HT1080 (cell line): ENCODE measurements around the gene KDM5B. TPM values are rescaled to one million over a fixed set of nuclear protein-coding genes. Genes with fewer than 3 reads are reported as not detected.

Experiments
- DNase-seq: peaks from one replicate; pipeline ENCODE4 v3.0.0-alpha.2; 2015; ENCODE audit warnings: low read depth
- small RNA-seq: library from RNA; depleted of rRNA; stranded (forward); fragments of <200 nt; gene quantifications from one replicate; pipeline ENCODE3, GENCODE V24; 2014
- total RNA-seq: library from RNA; depleted of rRNA; stranded (reverse); fragments of >200 nt; shearing (Covaris generic); gene quantifications from 2 replicates; pipeline ENCODE4 v1.2.3, GENCODE V29; 2014; rRNA removed

KDM5B gene
- total RNA-seq, 1 experiment from 2014 or later = 15.7 TPM

DNA sequence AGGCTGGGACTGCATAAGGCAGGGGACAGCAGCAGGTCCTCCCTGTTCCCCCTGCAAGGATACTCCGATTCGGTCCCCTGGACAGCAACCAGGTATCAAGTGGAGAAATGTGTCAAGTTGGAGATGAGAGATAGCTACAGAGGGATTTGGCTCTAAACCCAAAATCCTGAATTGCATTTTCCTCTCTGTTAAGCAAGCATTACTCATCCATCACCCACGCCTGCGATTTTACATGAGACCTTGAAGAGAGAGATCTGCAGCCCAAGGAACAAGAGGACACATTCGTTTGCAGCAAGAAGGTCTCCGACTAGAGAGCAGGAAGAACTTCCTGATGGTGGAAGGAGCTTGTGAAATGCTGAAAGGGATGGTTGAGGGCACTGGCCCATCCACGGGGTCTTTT, 119.8 kb downstream of the KDM5B start:
- DNase-seq = no peak

DNA sequence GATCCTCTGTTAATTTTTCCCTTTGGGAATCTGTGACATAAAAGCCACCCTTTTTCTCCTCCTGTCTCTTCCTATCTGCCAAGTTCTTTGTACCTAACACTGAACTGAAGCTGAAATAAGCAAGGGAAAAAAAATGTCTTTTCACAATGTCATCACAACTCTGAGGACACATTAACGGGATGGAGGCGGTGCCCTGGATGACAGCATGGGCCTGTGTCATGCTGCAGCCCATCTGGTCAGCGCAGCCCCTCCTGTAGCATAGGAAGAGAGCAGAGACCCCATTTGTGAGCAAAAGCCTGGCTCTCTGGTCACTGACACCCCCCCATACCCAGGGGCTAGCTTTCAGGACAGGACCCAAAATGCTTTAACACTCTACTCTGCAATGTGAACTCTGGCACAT, 120.4 kb downstream of the KDM5B start:
- no peak for DNase-seq

DNA sequence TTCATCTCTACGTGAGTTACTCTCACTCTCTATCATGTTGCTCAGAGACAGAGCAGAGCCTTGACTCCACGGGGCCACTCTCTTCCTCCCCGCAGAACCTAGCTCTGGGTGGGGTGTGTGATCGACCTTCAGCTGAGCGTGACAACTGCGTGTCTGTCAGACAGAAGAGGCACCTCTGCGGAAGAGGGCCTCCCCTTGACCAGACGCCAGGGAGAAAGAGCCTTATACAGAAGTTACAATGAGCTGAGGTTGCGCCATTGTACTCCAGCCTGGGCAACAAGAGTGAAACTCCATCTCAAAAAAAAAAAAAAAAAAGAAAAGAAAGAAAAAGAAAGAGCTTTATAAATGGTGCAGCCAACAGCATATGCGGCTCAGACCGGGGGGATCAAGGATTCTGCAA, 120.9 kb downstream of the KDM5B start:
- DNase-seq = no peak

DNA sequence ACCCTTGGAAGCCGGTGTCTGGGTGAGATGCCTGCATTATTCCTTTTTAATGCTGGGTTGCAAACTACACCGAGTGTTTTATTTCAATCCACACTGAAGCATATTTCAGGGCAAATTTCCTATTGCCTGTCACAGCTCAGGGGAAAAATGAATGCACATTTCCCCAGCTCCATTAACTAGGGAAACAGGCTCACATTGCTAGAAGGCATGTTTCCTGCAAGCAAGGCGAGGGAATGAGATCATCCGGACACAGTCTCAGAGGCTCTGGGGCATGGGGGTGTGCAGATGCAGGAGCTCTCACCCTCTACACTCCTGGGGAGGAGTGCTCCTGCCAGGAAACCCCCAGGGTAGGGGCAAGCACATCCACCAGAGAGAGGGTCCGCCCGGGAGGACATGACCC, 122.6 kb downstream of the KDM5B start:
- DNase-seq = no peak

DNA sequence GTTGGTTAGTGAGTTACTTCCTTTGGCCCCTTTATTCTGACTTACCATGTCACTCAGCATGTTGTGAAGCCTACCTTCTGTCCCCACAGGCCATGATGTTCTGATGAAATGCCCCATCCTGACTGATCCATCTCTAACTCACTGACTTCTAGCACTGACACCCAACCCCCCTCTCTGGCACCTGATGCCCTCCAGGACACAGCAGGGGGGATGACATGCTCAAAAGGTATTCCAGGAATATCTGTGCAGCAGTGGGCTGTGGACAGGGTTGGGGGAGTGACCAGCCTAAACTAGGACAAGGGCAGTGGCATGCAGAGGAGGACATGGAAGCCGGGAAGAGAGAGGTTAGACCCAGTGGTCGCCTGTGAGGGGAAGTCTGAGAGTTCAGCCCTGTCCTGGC, 123.5 kb downstream of the KDM5B start:
- no peak for DNase-seq

DNA sequence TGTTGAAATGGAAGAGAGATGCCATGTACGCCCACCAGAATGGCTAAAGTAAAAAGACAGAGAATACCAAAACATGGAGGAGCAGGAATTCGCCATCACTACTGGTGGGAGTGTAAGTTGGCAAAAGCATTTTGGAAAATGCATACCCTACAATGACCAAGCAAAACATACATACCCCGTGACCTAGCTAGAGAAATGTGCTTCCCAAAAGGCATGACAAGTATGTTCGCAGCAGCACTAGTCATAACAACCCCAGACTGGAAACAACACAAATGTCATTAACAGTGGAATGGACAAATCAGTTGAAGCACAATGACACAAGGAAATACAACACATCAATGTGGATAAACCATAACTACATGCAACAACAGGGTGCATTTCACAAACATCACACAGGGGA, 125.2 kb downstream of the KDM5B start:
- DNase-seq = no peak

DNA sequence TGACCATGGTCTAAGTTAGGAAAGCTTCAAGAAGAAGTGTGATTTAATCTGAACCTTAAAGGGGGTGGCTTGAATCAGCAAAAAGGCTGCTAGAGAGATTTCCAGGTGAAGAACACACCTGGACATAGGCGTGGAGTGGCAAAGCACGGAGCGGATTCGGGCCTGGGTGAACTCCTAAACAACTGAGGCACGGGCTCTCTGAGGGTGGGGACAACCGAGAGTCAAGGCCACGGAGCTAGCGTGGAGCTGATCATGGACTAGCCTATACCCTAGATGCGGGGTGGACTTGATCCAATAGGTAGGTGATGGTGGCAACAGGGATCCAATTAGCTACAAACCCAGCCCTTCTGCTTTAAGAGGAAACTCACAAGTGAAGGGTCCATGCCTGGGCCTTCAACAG, 125.7 kb downstream of the KDM5B start:
- DNase-seq = no peak

DNA sequence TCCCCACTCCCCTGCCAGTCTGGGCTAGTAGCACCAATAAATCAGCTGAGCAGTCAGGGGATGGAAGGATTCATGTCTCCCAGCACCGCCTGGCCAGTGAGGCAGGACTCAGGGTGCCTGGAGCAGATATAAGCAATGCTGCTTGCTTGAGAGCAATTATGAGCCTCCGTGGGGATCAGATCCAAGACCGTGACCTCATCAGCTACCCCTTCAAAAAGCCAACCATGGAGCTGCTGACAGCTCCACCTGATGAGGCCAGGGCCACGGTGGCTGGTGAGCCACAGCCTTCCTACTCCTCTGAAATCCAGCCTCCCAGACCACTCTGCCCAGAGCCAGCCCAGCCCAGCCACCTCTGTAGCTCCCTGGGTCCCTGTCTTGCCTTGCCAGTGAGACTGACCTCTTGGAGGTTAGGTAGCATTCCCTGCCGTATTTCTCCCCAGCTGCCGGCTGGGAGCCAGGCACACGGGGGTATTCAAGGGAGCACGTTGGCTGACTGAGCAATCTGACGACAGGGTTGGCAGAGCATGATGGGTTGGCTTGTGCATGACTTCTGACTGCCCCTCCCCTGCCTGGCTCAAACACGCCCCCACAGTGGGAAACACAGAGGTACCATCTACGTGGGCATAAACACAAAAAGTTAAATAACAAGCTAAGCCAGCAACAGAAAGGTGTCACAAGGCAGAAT, 126.3 kb downstream of the KDM5B start:
- no peak for DNase-seq

DNA sequence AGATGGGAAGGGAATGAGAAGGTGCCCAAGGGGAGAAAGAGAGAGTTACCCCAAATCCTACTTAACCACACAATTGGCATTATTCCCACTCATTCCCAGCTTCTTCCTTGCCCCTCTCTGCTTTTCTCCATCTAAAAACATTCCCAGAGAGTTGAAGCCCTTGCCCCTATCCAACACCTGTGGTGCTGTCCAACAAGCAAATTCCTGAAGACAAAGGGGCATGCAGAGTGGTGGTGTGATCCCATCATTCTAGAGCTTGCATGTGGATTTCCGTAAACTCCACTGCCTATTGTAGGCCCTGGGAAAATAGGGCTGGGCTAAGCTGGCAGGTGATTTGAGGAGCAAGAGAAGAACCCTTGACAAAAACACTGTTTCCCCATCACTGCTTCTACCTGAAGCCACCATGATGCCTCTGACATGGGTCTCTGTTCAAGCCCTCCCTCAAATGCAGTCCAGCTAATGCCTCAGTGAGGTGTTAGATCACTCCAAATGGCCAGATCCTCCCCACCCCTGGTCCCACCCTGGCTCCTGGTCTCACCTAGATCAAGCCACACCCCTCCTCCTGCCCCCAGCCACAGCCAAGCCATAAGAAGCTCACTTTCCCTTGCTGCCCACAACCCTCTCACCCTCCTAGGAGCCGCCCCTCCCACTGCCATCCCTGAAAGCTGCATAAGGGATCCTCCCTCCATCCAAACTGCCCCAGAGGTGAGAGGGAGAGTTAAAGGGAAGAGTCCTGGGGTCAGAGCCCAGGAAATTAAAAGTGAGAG, 127.5 kb downstream of the KDM5B start:
- DNase-seq = no peak

DNA sequence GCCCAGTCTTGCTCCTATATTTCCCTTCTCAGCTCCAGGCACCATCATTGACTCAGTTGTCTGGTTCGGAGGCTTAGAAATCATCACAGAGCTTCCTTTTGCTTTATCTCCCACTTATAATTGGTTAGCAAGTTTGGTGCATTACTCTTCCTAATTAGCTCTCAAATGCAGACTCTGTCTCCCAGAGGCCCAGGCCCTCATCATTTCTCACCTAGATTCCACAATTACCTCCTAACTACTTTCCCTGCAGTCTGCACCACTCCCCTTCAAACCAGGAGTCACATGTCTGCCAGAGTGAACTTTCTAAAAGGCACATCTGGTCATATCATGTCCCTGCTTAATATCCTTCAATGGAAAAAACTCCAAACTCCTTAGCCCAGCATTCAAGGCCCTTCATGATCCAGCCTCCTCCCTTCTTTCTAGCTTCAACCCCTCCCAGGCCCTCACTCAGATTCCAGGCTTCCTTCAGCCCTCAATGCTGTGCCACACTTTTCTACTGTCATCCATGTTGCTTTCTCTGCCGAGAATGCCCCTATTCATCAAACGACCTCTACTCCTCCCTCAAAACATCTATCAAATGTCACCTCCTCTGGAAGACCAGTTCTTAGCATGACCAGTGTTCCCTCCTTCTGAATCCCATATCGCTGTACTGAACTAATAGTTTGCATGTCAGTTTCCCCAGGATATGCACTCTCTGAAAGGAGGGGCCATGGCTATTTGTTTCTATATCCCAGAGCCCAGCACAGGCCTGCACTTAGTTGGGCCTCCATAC, 128.6 kb downstream of the KDM5B start:
- no peak for DNase-seq

DNA sequence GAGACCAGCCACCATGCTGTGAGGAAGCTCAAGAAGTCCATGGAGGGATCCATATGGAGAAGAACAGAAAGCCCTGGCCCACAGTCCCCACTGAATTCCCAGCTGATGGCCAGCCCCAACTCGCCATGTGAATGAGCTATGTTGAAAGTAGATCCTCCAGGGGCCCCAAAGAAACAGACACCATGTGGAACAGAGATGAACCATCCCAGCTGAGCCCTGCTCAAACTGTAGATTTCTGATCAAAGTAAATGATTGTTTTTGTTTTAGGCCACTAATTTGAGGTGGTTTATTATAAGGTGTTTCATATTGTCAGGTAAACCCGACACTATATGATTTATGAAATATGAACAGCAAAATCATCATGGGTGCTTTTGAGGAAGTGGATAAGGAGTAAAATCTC, 130.8 kb downstream of the KDM5B start:
- no peak for DNase-seq

Small RNAs within 50 kb of the gene (small RNA-seq; reads per million reads assigned to genes)
- gene AC098934.3 = not detected

Other genes with a start within 250 kb of the KDM5B start
- 0.02 TPM in 1 of 2 replicates, not detected in the other for gene SYT2, start 98.0 kb downstream of the KDM5B start, total RNA-seq
- gene PCAT6, start 2.5 kb upstream of the KDM5B start, total RNA-seq = not detected in 2 replicates
- 12.4 and 13.8 TPM in 2 replicates for gene RABIF, start 80.7 kb upstream of the KDM5B start, total RNA-seq
- gene KLHL12, start 118.8 kb upstream of the KDM5B start, total RNA-seq = 14.8 and 17.7 TPM in 2 replicates
- 90.5 and 116 TPM in 2 replicates for gene ADIPOR1, start 149.9 kb upstream of the KDM5B start, total RNA-seq
- gene CYB5R1, start 158.8 kb upstream of the KDM5B start, total RNA-seq = 23.1 and 23.5 TPM in 2 replicates
- gene TMEM183A, start 199.0 kb upstream of the KDM5B start, total RNA-seq = 64.0 and 75.3 TPM in 2 replicates
- gene PPFIA4, start 218.1 kb upstream of the KDM5B start, total RNA-seq = 1.3 and 2.4 TPM in 2 replicates